Stimulated activated naive CD4-positive, alpha-beta T cell (primary cell): ENCODE data around the gene ANKS6.

Experiments
- DNase-seq, 6 experiments: peaks; one replicate each; lab custom pipeline; 2025; lab: John Stamatoyannopoulos, UW

ANKS6 gene

DNA sequence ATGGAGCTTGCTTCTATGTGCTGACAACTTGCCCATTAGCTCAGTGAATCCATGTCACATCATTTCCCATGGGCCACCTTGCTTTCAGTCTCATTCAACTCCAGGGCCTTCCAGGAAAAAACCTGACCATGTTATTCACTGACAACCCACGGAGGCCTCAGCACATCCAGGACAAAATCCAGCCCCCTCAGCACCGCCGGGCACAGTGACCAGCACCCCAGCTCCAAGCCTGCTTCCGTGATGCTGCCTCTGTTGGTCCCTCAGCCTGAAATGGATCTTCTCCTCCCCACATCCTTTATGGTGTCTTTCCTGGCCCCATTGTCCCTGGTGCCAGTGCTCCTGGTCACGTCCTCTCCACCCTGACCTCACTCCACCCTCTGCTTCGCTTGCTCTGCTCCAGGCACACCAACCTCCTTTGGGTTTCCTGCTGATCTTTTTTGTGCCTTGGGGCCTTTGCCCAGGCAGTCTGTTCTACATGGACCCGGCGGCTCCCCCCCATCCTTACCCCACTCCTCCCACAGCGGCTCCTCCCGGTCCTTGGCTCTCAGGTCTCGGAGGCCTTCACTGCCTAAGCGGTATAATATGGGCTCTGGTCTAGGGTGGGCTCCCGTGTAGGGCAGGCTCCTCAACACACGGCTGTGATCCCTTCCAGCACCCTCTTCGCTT lies 25.0 kb downstream of the ANKS6 start:
- DNase-seq: no peak

DNA sequence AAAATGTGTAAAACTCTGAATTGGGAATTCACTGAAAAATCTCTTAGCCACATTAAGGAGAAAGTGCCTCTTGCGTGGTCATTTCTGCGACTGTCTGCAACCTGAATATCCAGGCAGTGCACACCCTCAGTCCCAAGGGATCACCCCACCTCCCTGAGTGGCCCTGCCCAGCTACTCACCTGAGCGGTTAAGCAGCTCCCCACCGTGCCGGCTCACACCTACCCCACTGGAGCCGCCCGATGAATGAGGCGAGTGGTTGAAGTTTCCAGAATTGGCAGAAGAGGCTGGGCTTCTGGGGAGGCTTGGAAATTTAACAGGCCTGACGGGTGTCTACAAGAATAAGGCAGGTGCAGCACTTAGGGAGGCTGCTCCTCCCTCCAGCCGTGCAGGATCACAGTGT lies 25.6 kb downstream of the ANKS6 start:
- no peak for DNase-seq

DNA sequence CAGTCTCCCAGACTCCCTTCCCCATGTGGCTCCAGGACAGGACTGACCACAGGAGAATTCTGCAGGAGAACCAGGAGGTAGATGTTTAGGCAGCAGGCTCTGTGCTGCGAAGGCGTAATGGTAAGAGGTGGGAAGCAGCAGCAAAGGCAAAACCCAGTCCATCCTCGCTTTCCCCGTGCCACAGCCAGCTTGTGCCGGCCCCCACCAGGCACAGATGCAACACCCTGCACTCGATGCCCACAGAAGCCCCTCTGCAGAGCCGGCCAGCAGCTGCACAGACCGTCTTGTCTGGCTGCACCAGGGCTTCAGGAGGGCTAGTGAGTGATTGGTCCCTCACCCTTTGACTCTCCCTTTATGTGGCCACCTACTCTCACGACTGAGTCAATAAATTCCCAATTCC lies 28.0 kb downstream of the ANKS6 start:
- DNase-seq: no peak

DNA sequence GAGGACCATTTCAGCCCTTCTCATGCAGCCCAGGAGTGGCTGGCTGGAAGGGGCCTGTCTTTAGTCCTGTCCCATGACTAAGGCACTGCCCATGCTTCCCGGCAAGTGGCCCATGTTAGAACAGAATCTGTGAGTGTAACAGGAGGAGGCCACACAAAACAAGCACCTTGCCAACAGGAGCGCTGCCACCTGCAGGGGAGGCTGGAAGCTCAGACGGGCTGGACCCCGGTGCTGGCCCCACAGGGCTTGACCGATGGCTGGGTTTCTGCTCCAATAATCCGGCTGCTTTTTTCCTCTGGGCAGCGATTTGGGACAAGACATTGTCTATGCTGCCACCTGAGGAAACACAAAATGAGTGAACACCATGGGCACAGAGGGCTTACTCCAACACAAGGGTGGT lies 28.4 kb downstream of the ANKS6 start:
- no peak for DNase-seq

DNA sequence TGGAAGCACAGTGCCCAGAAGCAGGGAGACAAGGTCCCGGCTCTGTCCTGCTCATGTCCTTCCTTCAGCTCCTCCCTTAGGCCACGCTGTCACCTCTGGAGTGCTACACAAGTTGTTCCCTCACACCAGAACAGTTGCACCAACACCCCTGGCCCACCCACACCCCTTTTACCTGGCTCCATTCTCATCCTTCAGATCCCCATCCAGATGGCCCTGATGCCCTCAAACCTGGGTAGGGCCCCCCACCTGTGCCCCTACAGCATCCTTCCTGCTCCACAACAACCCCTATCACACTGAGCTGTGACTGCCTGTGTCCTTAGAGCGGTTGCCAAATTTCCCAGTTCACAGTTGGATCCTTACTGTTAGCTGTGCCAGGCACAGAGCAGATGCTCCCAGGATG lies 29.2 kb downstream of the ANKS6 start:
- no peak for DNase-seq

DNA sequence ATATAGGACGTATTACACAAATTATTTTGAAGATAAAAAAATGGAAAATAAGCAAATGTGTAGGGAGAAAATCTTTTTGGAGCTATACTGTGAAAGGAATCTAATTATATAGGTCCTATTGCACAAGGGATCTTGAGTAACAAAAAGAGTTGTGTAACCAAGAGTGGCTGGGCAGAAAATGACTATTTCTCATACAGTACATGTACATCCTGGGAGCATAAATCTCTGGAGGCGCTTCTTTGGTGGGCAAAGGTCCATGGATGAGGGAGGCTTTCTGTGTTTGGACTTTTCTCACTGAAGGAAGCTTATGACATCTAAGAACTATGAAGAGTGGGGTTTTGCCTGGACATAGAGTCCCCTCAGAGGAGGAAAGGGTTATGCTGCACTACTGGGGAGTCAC lies 29.8 kb downstream of the ANKS6 start:
- DNase-seq: no peak

DNA sequence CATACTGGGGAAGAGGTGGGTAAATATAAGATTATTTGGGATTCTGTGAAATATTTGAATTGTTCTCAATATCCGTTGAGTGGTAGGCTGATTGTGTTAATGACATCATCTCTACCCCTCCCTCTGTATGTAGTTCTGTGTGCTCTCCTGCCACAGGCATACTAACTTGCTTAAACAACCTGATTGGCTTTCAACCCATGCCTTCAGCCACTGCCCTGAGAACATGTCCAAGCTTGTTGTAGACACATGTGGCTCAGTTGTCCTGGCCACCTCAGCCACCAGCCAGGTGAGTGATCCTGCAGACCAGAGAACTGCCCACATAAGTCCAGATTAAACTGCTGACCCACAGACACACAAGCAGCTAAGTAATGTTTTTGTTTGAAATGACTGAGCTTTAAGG lies 31.1 kb downstream of the ANKS6 start:
- DNase-seq: no peak

DNA sequence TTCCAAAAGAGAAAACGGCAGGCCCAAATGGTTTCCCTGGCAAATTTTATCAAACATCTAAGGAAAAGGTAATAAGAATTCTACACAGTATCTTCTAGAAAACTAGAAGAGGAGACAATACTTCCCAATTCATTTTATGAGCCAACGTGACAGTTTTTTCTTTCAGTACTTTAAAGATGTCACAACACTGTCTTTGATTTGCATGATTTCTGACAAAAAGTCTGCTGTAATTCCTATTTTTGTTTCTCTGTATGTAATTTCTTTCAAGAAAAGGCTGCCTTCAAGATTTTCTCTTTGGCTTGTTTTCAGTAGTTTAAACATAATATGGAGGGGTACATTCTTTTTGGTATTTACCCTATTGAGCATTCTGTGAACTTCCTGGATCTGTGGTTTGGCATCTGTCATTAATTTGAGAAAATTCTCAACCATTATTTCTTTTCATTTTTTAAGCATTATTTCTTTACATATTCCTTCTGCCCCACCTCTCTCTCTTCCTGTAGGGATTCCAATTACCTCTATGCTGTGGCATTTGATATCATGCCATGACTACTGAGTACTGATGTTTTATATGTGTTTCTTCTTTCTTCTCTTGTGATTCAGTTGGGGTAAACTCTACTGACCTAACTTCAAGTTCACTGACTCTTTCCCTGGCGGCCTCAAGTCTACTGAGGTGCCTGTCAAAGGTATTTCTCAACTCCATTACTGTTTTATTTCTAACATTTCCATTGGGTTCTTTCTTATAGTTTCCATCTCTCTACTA lies 32.2 kb downstream of the ANKS6 start:
- DNase-seq: no peak

DNA sequence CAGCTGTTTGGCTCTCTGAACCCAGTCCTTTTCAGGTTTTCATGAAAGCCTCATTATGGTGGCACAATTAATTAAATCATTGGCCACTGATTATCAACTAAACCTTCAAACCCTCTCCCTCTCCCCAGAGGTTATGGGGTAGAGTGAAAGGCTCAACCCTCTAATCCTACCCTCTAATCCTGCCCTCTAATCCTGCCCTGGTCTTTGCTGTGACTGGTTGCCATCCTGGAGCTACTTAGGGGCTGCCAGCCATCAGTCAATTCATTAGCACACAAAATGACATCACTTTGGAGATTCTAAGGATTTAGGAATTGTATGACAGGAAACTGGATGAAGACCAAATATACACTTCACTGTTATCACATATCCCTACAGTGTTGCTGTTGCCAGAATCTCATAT lies 36.1 kb downstream of the ANKS6 start:
- DNase-seq: no peak

DNA sequence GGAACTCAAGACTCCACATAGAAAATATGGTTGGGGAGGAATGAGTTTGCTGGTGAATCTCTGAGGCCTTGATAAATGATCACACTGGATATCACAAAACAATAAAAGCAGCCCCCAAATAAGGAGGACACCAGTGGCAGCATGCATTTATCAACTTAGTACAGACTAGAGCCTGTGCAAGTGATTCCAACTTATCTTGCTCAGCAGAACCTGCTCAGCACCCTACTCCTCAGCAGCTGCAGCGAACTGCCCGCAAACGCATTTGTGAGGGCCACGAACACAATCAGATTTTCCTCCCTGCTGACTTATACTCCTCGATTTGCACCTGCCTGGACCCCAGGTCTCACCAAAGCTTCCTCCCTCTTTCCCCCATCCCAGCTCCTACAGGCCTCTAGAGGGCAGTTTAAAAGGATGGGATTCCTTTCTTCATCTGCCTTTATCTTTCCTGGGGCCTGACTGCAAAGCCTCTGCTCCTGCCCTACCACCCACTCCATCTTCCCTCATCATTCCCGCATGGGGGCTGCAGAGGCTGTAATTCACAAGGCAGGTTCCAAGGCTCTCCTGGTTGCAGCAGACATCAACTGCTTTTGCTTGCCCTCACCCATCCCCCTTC lies 41.2 kb downstream of the ANKS6 start:
- DNase-seq: no peak

DNA sequence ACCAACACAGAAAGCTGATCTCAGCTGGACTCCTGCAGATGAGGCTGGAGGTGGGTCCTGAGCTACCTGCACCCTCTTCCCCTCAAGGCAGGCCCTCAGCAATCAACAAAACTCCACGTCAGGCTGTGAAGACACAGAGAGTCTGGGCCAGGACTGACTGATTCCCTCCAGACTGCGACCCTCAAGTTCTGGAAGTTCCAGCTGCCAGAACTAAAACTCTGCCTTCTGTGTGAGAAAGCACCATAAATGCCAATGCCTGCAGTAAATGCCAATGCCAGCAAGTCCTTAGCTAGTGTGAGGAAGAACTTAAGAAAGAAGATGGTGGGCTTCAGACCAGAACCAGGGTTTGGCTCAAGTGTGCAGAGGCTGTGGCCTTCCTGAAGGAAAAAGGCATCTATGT lies 45.1 kb downstream of the ANKS6 start:
- DNase-seq: no peak

DNA sequence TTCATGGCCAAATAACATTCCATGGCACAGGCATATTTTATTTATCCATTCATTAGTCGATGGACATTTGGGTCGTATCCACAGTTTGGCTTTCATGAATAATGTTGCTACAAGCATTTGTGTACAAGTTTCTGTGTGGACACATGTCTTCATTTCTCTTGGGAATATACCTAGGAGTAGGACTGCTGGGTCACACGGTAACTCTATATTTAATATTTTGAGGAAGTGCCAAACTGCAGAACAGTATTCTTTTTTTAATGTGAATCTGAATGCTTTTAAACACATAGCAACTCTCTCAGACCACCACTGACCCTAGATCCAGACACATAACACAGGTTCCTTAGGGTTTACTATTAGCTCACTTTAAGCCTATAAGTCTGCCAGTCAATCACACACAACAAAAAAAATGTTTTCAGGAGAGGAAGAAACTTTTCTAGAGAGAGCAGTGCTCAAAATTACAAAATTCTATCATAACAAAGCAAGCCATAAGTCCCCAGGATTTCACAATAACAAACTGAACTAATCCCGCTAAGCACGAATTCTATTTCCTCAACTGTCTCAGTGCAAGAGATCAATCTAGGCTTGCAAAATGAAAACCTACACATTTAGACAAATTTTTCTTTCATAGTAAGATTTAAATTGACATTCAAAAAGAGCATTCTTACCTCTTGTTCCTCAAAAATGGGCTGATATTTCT lies 45.8 kb downstream of the ANKS6 start:
- no peak for DNase-seq

DNA sequence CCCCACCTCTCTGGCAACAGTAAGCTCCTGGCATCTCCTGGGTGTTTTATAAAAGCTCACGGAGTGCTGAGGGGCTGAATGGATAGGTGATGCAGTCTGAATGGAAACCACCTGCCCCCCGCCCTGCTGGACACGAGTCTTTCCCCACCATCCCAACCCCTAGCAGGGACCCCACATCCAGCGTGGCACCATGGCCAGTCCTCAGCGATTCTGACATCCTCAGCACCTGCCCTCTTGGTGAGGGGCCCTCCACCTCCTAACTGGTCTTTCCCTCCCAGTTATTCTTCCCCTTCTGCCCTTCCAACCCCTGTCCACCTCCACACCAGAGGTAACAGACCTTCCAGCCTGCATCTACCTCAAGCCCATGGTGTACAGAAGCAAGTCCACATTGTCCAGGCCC lies 48.9 kb downstream of the ANKS6 start:
- DNase-seq: no peak

DNA sequence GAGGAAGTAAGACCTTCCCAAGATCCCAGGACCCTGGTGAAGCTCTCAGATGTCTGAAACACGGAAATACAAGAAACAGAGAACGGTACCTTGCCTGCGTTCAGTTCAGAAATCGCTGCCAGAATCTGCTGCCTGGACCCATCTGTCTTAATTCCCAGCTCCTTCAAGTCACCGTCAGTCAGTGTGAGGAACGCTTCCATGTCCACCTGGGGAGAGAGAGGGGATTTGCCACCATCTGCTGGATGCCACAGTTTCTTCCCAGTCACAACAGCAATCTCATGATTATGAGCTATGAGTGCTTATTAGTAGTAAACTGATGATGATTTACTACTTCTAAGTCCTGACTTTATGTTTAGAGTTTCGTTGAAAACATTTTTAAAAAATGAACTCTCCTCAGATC lies 50.9 kb downstream of the ANKS6 start:
- DNase-seq: no peak

DNA sequence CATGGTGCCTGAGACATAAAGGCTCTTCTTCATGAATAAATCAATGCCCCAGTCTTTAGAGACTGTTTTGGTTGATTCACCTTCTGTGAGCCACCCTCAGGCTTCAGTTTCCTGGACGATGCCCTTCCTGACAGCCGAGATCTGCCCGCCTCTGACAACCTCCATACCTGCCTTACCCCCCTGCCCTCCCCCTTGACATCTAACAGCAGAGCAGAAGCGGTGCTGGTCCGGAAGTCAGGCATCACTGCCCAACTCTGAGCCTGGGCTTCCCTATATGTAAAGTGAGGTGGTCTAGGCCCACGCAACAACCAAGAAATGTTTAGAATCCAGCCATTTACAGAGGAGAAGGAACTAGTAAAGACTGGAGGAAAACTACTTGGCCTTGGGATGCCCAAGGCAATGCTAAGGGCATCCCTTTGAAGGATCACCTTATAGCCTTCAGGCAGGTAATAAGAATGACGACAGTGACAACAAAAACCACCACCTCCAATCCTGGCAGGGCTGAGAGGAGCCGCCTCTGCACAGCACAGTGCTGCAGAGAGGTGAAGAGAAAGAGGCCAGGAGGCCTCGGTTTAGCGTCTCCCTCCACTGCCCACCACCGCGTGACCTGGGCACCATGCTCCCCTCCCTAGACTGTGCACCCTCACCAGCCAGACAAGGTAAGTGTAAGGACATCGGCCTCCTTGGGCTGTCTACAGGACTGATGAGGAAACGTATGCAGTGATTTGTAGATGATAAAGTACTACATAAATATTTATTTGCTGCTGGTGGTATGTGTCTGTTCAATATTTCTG lies 52.3 kb downstream of the ANKS6 start:
- no peak for DNase-seq

DNA sequence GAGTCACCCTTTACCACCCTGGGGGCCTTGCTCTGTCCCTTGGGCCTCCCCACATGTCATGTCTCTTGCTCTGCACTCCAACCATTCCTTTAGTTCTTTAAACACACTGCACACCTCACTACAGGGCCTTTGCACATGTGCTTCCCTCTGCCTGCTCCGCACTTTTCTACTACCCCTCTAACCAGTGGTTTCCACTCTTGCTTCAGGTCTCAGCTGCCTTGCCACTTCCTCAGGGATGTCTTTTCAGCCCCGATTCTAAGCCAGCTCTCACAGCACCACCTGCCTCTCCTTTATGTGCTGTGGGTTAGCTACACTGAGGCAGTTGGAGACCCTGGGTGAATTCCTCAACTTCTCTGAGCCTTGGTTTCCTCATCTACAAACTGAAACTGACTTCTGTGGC lies 53.0 kb downstream of the ANKS6 start:
- DNase-seq: no peak

DNA sequence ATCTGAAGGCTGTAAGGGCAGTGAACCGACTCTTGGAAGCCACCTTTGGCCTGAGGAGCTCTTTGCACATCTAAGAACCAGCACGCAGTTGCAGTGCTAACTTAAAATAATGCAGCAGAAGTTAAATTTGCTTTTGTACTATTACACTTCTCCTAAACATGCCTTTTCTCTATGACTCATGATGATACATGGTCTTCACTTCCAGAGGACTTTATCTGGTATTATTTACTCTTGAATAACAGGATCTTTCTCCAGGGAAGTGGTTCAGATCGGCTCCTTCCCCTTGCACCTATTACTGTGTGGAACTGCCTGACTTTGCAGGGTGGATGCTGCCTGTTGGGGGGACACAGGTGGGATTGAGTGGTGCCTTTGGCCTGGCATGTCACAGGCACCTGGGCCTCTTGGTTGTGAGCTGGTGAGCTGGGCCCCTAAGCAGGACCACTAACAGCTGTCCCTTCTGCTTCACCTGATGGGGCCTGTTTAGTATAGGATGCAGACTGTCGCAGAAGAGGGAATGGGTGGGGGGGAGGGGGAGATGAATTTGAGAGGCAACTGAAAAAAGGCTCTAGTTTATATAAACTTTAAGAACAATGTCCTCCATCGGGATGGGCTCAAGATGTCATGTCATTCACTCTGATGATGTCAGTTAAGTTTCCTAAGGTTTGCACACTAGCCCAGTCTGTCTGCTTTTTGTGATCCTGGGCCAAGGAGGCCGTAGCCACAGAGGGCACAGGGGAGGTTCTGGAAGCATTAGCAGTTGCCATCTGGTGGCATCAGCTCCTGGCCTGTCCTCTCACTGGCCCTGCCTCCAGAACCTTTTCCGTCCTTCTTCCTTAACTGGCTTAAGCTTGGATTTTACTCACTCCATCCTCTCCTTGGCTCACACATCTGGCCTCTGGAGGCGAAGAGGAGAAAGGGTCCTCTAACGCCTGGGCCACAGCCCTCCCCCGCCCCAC lies 53.8 kb downstream of the ANKS6 start:
- no peak for DNase-seq

DNA sequence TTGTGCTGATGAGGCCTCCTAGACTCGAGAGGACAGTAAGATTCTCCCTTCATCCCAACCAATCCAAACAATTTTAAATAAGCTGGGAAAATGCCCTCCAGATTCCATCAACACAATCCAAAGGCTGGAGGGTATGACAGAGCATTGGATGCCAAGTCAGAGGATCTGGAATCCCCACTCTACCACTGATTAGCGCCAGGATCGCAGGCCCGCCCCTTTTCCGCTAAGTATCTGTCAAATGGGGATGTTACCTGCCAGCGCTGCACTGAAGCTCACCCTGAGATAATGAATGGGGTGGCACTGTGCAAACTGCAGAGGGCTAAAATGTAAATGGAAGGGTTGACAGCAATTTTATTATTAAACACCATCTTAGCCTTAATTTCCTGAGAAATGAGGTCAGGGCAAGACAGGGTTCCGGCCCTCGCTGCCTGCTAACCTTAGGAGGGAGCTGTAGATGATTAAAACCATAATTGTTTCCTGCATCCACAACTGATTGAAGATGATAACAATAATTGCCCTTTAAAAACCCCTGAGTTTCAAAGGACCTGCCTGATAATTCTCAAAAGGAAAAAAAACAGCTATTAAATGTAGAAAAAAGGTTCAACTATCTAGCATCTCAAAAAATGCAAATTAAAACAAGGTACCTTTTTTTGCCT lies 56.0 kb downstream of the ANKS6 start:
- DNase-seq: no peak

DNA sequence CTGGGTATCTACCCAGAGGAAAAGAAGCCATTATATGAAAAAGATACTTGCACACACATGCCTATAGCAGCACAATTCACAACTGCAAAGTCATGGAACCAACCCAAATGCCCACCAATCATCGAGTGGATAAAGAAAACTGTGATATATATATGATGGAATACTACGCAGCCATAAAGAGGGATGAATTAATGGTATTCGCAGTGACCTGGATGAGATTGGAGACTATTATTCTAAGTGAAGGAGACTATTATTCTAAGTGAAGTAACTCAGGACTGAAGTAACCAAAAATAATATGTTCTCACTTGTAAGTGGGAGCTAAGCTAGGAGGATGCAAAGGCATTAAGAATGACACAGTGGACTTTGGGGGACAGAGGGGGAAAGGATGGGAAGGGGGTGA lies 57.6 kb downstream of the ANKS6 start:
- no peak for DNase-seq

DNA sequence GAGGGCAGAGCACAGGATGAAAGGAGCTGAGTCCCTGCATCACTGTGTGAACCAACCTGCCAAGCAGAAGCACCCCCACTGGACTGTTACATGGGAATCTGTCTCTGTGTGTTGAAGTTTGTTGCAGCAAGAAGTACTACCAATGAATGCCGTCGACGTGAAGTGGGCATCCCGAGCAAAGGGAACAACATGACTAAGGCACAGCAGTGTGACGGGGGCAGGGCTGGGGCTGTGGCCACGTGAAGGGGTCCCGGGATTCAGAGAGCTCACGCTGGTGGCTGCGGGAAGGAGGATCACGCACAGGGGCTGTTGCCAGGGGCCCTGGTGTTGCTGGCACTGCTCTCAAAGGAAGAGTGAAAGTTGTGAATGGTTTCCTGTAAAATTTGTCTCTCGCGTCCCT lies 60.1 kb downstream of the ANKS6 start:
- no peak for DNase-seq
